ENCODE measurements around the gene FXR2.

FXR2 gene

GRCh38 chr17:7549401-7550055 is 65.2 kb downstream of the FXR2 start:
- no peak for DNase-seq (ENCODE audit: low spot score)

GRCh38 chr17:7548585-7549400 is 65.9 kb downstream of the FXR2 start, which contains the start of gene TNFSF12:
Gene TNFSF12 (plus strand): TSS chr17:7549058. CDS start chr17:7549154, 96 bp downstream.
- DNase-seq (ENCODE audit: low spot score), result no peak

GRCh38 chr17:7544911-7545310 is 69.8 kb downstream of the FXR2 start:
- no peak for DNase-seq (ENCODE audit: low spot score)

Data from D341Med (cell line).